Parathyroid adenoma (tissue), 2 donors: ENCODE measurements around the gene WRAP73.

Source experiments
- H2AFZ ChIP-seq: fragments of 300-600 bp; sonication (generic); one replicate; pipeline ENCODE4 v1.7.0; 2017; ENCODE audit warnings: antibody characterized with exemption, mild to moderate bottlenecking
- H3K27ac ChIP-seq: fragments of 300-600 bp; sonication (generic); one replicate; pipeline ENCODE4 v1.7.0; 2017
- H3K27me3 ChIP-seq: fragments of 300-600 bp; sonication (generic); one replicate; pipeline ENCODE4 v1.7.0; 2017; ENCODE audit warnings: low read length; ENCODE audit not compliant: control insufficient read depth, insufficient read depth
- H3K36me3 ChIP-seq: fragments of 300-600 bp; sonication (generic); one replicate; pipeline ENCODE4 v1.7.0; 2017; ENCODE audit warnings: low read length; ENCODE audit not compliant: control insufficient read depth, insufficient read depth
- H3K4me1 ChIP-seq: fragments of 300-600 bp; sonication (generic); one replicate; pipeline ENCODE4 v1.7.0; 2017; ENCODE audit warnings: control low read depth
- H3K4me2 ChIP-seq: fragments of 300-600 bp; sonication (generic); one replicate; pipeline ENCODE4 v1.7.0; 2017; ENCODE audit warnings: low read length
- H3K4me3 ChIP-seq: fragments of 300-600 bp; sonication (generic); one replicate; pipeline ENCODE4 v1.7.0; 2017; ENCODE audit warnings: low read depth, low read length
- H3K79me2 ChIP-seq: fragments of 300-600 bp; sonication (generic); one replicate; pipeline ENCODE4 v1.7.0; 2017; ENCODE audit warnings: control low read depth
- H3K9ac ChIP-seq: fragments of 300-600 bp; sonication (generic); one replicate; pipeline ENCODE4 v1.7.0; 2017; ENCODE audit warnings: mild to moderate bottlenecking
- H3K9me3 ChIP-seq: fragments of 300-600 bp; sonication (generic); one replicate; pipeline ENCODE4 v1.7.0; 2017; ENCODE audit warnings: low read length; ENCODE audit not compliant: control insufficient read depth
- CTCF ChIP-seq: fragments of 300-600 bp; sonication (generic); IDR thresholded peaks from one replicate; pipeline ENCODE4 v1.7.0; 2017; ENCODE audit warnings: antibody characterized with exemption, mild to moderate bottlenecking
- donor health status: primary hyperparathyroidism.

WRAP73 gene

GRCh38 chr1:3651026-3651929 is 1.4 kb upstream of the WRAP73 start:
- Histone ChIP-seq H3K4me2 (peak overlapping the region; percentile 3), H3K36me3 (no peaks in the 10 kb centered on the region), H3K4me3 (no peak overlapping the region), H3K27me3 (peaks cover 8% of the 10 kb centered on the region), H3K9me3 (no peaks in the 10 kb centered on the region), H3K4me1 (peaks cover 4% of the 10 kb centered on the region), H2AFZ (no peak overlapping the region), H3K27ac (no peak overlapping the region), H3K9ac (no peak overlapping the region), H3K79me2 (no peaks in the 10 kb centered on the region)
- no peak for TF ChIP-seq CTCF

GRCh38 chr1:3650248-3651025 is 534 bp upstream of the WRAP73 start:
- peaks cover 4% of the 10 kb centered on the region for H3K4me1 ChIP-seq
- H3K27me3 ChIP-seq, result peaks cover 8% of the 10 kb centered on the region
- TF ChIP-seq CTCF, result no peak
- peak overlapping the region; percentile 68 for H3K4me3 ChIP-seq
- H3K9me3 ChIP-seq, result no peaks in the 10 kb centered on the region
- no peak overlapping the region for H3K9ac ChIP-seq
- no peaks in the 10 kb centered on the region for H3K36me3 ChIP-seq
- H3K79me2 ChIP-seq, result no peaks in the 10 kb centered on the region
- H3K4me2 ChIP-seq, result peak overlapping the region; percentile 71
- no peak overlapping the region for H3K27ac ChIP-seq
- H2AFZ ChIP-seq, result peak overlapping the region; percentile 92

GRCh38 chr1:3646596-3646995 is 3.3 kb downstream of the WRAP73 start:
- Histone ChIP-seq H3K27me3 (peaks cover 2% of the 10 kb centered on the region), H3K4me3 (no peak overlapping the region), H3K79me2 (no peaks in the 10 kb centered on the region), H2AFZ (no peak overlapping the region), H3K4me1 (peaks cover 4% of the 10 kb centered on the region), H3K9ac (no peak overlapping the region), H3K4me2 (no peak overlapping the region), H3K36me3 (no peaks in the 10 kb centered on the region), H3K9me3 (no peaks in the 10 kb centered on the region), H3K27ac (no peak overlapping the region)
- no peak for TF ChIP-seq CTCF

- Histone ChIP-seq H3K27me3 (no peaks in the 10 kb centered on the region), H3K9me3 (no peaks in the 10 kb centered on the region), H3K9ac (no peak overlapping the region), H3K4me2 (no peak overlapping the region), H3K79me2 (no peaks in the 10 kb centered on the region), H3K36me3 (no peaks in the 10 kb centered on the region), H3K4me1 (peaks cover 4% of the 10 kb centered on the region), H3K4me3 (no peak overlapping the region), H3K27ac (no peak overlapping the region), H2AFZ (no peak overlapping the region)
- TF ChIP-seq CTCF, result no peak
Measured at GRCh38 chr1:3645666-3646355, 4.1 kb downstream of the WRAP73 start.
